ENCODE measurements around the gene DAGLB.
"Not testable (repeated sequence)": the region's sequence is repeated elsewhere in the genome, so short reads cannot be mapped to it uniquely, and the experiment has no call there.

The DAGLB gene

DNA sequence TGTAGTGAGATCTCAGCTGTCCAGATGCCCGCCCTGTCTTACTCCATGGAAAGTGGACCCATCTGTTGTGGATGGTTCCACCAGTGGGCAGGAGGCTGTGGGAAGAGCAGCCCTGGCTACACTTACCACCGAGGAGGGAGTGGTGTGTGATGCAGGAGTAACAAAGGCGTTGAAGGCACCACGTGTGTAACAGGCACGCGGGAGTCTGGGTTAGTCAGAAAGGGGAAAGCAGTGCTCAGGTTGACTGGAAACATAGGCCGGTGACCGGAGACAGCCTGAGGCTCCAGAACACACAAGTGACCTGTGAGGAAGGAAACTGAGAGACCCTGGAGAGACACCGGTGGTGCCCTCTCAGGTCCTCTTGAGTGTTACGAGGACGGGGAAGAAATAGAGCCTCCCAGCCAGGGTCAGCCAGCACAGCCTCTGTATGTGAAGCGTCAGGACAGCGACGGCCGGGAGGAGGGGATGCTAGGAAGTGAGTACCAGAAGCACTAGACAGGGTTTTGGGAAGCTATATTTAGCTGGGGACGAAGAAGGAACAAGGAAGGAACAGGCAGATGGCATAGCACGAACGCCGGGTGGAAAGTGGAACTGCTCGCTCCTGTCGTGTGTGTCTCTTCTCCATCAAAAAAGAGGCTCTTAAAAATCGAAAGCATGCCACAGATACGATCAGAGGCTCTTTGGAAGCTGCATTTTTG, 51.7 kb downstream of the DAGLB start:
- DNase-seq: no peak

DNA sequence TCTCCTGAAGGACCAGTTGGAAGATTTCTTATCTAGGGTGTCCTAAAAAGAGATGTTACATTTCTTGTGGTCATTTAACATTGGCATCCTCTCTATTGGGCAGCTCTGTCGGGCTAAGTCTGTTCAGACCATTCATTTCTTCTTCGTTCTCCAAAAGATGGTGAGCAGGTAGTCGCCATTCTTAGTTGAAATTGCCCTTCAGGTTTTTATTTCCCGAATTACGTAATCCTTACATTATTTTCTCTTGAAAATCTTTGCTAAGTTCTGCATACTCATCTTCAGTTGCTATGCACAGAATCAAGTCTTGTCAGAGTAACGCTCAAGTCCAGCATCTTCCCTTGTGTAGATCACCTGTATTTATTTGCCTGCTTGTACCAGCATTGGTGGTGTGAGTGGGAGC, 53.6 kb downstream of the DAGLB start:
- no peak for DNase-seq

DNA sequence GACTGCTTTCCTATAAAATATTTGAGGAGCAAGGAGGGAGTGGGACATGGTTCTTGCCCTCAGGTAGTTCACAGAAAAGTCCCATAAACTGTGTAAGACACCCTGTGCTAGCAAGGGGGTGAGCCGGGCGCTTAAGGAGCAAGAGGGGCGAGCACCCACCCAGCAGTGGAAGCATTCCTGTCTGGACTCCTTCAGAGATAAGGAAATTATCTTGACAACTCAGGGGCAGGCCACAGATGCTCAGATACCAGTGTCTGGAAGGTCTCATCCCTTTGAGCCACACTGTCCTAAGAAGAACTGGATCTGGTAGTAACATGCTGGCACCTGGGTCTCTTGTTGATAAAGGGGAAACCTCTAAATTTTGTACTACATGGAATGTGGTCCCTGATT, 54.1 kb downstream of the DAGLB start:
- DNase-seq: no peak

GRCh38 chr7:6392712-6393666, 54.8 kb downstream of the DAGLB start:
- DNase-seq: no peak

GRCh38 chr7:6389728-6390127, 58.0 kb downstream of the DAGLB start:
- DNase-seq: no peak

DNA sequence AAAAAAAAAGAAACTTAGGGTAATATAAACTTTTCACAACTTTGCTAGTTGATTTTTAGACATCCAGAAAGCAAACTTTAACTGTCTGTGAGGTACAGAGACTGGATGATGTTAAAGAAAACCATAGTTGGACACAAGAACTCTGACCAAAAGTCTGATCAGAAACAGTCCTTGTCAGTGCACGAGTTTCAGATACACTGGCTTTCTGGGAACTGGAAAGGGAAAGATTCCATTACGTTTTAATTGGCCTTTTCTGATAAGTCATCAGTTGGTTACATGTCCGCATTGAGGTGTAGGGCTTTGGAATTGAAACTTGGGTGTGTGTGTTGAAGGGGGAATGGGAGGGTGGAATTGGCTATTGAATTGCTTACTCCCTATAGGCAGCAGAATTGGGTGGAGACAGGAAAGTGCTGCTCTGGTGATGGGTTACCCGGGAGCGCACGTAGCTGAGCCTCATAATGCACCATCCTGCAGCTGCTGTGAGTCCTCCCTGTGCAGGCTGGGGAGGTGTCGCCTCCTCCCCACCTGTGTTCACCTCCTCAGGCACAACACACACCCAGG, 59.9 kb downstream of the DAGLB start:
- DNase-seq: no peak

DNA sequence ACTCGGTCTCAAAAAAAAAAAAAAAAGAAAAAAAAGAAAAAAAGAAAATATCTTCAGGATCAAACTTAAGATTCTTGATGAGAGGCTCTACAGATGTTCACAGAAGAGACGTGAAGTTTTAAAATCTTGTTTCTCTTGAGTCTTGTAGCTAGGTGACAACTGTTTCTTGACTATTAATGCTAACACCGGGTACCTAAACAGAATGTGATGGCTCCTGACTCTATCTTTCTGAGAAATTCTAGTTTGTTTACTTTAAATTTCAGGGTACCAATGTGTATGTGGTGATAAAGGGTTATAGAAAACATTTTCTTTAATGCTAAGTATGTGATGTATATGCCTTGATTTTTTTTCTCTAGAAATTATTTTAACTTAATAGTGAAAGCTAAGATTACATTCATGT, 61.0 kb downstream of the DAGLB start:
- no peak for DNase-seq

GRCh38 chr7:6385909-6386560, 61.7 kb downstream of the DAGLB start:
- no peak for DNase-seq

DNA sequence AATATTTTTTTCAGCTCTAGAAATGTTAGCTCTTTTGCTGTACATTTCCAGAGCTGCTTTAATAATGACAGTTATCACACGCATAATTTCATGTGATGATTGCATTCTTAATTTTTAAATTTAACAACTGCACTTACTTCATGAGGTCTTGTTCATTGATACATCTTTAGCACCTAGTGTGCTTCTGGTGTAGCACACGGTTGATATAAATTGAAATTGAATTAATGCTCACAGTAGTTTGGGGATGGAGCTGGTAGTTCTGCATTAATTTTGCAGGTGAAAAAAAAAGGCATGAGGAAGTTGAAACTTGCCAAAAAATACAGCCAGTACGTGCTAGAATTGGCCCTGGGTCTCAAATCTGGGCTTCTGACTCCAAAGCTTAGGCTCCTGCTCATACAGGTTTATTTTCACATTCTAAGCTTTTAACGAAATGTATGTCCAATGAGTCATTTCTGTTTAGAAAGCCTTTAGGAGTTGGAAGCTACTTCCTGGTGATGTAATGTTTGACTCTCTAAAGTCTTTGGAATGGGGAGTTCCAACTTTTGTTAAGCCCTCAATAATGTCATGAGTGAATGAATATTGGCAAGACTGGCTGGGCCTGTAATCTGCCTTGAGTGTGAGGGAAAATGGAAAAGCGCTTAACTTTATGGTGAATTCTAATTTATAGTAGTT, 62.5 kb downstream of the DAGLB start:
- DNase-seq: no peak

GRCh38 chr7:6384327-6384726, 63.4 kb downstream of the DAGLB start:
- no peak for DNase-seq

DNA sequence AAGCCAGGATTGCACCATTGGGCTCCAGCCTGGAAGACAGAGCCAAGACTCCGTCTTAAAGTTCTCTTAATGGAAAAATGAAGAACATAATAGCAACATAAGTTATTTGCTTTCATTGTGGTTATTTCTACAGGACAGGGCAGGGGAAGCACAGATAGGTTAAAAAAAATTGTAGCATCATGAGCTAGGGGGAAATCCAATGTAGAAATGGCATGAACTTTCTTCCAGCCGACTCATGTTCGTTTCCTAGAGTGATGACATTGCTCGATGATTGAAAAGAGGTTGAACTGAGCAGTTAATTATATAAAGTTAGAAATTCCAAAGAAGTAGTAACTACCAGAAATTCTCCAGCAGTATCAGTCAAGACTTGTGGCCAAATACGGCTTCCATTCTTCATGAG, 64.9 kb downstream of the DAGLB start:
- DNase-seq: no peak

DNA sequence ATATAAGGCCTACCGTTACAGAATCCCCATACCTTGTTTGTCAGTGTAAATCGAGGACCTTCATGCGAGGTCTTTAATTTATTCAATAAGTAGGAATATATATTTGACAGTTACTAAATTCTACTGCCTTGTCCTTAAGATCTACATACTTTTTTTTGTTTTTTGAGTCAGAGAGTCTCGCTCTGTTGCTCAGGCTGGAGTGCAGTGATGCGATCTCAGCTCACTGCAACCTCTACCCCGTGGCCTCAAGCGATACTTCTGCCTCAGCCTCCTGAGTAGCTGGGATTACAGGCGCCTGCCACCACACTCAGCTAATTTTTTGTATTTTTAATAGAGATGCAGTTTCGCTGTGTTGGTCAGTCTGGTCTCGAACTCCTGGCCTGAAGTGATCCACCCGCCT, 65.9 kb downstream of the DAGLB start:
- DNase-seq: not testable (repeated sequence)

DNA sequence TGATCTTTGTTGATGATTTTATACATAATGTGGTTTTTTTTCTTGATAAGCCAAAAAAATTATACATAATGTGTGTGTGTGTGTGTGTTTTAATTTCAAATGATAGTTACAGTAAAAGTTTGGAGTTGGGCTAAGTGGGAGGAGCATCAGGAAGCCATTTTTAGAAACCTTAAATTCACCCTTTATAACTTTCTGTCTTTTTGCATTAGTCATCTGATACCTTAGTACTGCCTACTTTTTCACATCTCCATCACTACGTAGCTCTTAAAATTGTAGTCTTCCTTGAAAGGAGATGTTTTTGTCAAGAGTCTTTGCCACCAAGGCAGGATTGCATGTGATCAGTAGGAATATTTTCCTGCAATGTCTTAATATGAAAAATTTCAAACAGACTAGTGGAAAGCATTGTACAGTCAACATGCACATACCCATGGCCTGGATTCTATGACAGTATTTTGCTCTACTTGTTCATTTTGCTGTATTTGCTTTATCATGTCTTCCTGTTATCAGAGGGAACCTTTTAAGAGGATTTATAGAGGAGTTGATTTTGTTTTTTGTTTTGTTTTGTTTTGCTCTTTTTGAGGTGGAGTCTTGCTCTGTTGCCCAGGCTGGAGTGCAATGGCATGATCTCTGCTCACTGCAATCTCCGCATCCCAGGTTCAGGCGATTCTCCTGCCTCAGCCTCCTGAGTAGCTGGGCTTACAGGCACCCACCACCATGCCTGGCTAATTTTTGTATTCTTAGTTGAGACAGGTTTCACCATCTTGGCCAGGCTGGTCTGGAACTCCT, 67.3 kb downstream of the DAGLB start:
- no peak for DNase-seq

DNA sequence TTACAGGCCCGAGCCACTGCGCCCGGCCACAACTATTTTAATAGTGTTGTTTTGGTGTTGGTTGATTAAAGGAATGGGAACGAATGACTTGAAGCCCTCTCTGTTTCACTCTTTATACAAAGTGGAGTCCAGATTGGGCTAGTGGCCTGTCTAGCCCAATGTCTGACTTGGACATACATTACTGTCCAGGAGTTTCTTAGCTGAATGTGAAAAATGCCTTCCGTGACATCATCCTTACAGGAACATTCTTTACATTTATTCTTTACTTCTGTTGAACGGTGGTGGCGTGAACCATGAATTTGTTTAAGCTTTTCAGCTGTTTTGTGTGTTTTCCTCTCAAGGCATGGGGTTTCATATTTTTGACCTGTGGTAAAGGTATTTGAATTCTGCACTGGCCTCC, 67.9 kb downstream of the DAGLB start:
- no peak for DNase-seq

- not testable (repeated sequence) for DNase-seq
These were observed 69.2 kb downstream of the DAGLB start for GRCh38 chr7:6378556-6378955.

GRCh38 chr7:6376820-6377219, 70.9 kb downstream of the DAGLB start:
- no peak for DNase-seq

DNA sequence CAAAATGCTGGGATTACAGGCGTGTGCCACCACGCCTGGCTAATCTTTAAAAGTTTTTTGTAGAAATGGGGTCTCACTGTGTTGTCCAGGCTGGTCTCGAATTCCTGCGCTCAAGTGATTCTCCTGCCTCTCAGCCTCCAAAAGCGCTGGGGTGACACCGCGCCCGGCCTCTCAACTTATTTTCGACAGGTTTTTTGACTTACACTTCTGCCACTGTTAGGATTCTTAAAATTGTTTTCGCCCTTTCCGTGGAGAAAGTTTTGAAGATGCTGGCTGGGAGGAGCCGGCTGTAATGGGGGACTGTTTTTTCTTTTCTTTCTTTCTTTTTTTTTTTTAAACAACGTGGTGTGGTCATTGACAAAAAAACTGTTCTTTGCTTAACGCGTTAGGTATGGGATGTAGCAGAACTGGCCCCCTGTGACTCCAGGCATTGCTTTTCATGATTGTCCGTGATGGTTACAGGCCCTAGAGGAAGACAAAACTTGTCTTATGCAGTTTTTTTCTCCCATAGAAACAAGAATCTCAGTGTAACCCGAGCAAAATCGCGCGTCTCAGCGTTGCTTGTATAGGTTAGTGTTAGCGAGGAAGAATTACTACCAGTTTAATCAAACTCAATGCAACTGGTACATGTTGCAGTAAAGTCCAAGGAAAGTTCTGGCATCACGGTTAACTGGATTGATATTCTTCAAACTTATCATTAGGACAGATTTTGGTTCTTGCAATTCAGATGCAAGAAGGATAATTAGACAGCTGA, 72.2 kb downstream of the DAGLB start:
- peak; percentile 5 for DNase-seq

DNA sequence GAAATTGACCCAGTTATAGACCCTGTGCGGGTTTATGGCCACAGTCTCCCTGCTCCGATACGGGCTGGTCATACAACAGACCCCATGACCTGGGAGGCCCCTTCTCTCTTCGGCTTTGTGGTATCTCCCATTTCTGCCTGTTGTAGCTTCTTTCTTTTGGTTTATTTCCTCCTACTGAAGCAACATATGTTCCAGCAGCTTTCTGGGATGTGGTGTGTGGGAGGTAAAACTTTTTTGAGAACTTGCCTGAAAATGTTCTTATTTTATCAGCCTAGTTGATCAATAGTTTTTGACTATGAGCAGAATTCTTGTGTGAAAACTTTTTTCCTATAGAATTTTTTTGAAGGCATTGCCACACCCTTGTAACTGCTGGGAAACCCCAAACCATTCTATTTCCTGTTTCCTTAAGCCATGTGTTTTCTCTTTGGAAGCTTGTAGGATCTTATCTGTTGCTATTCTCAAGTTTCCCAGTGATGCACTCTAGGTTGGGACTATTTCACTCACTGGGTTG, 80.0 kb downstream of the DAGLB start:
- no peak for DNase-seq

DNA sequence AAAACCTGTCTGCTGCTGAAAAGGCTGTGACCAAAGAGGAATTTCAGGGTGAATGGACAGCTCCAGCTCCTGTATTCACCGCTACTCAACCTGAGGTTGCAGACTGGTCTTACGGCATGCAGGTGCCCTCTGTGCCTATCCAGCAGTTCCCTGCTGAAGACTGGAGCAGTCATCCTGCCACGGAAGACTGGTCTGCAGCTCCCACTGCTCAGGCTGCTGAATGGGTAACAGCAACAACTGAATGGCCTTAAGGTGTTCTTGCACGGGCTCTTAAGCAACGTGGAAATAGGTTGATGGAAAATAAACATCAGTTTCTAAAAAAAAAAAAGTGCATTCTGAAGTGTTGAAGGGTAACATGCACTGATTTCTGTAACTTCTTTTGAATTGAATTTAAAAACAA, 82.3 kb downstream of the DAGLB start:
- no peak for DNase-seq

DNA sequence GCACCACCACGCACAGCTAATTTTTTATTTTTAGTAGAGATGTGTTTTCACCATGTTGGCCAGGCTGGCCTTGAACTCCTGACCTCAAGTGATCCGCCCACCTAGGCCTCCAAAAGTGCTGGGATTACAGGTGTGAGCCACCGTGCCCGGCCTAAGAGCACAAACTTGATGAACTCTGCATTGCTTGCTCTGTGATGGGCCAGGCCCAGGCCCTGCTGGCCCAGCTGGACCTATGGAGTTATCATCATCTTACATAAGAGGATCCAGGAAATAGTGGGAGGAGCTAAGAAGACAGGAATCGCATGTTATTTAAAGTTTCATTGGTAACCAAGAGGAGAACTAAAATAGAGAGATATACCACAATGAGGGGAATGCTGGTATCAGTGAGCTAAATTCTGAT, 86.9 kb downstream of the DAGLB start:
- DNase-seq: no peak

DNA sequence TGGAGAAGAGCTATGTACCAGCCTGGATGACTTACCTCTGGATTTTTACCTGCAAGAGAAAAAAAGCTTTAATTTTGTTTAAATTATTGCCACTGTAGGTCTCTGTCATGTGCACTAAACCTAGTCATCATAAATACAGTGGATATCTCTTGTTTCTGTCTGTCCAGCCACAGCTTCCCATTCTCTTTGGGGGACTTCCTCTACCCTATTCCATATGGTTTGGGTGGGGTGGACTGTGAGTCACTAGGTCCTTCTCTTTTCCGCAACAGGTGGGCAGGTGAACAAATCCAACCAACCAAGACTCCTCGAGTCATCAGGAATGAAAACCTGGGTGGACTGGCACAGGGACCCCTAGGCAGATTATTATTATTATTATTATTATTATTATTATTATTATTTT, 88.0 kb downstream of the DAGLB start:
- DNase-seq: no peak

Data from effector CD4-positive, alpha-beta T cell (primary cell).